NB4 (cell line): ENCODE results near the gene DIS3L2.
"Not testable (repeated sequence)": the region's sequence is repeated elsewhere in the genome, so short reads cannot be mapped to it uniquely, and the experiment has no call there.

Experiments
- DNase-seq: peaks from one replicate; pipeline ENCODE4 v3.0.0; 2010; ENCODE audit warnings: low read depth
- H3K4me3 ChIP-seq: one replicate; pipeline ENCODE4 v1.5.1; 2011; ENCODE audit warnings: mild to moderate bottlenecking, low read depth, low read length, moderate library complexity
- MYC ChIP-seq: IDR thresholded peaks from 2 replicates; pipeline ENCODE4 v1.6.1; 2011; ENCODE audit warnings: low read depth, low read length
- POLR2A ChIP-seq: IDR thresholded peaks from 2 replicates; pipeline ENCODE4 v1.6.1; 2011; ENCODE audit warnings: mild to moderate bottlenecking; ENCODE audit not compliant: insufficient read length; ENCODE audit errors: extremely low read depth
- TF ChIP-seq, protein P1 (sequence below): IDR thresholded peaks from one replicate; pipeline ENCODE4 v1.5.1; 2012; ENCODE audit warnings: low read depth, low read length
- TF ChIP-seq, protein P2 (sequence below): IDR thresholded peaks from 2 replicates; pipeline ENCODE4 v1.6.1; 2011; ENCODE audit warnings: low read depth, low read length

Gene DIS3L2

GRCh38 chr2:232382331-232383225 is 421.1 kb downstream of the DIS3L2 start:
- peak; percentile 38 for DNase-seq
- TF ChIP-seq, protein P1, sequence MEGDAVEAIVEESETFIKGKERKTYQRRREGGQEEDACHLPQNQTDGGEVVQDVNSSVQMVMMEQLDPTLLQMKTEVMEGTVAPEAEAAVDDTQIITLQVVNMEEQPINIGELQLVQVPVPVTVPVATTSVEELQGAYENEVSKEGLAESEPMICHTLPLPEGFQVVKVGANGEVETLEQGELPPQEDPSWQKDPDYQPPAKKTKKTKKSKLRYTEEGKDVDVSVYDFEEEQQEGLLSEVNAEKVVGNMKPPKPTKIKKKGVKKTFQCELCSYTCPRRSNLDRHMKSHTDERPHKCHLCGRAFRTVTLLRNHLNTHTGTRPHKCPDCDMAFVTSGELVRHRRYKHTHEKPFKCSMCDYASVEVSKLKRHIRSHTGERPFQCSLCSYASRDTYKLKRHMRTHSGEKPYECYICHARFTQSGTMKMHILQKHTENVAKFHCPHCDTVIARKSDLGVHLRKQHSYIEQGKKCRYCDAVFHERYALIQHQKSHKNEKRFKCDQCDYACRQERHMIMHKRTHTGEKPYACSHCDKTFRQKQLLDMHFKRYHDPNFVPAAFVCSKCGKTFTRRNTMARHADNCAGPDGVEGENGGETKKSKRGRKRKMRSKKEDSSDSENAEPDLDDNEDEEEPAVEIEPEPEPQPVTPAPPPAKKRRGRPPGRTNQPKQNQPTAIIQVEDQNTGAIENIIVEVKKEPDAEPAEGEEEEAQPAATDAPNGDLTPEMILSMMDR = no peak
- TF ChIP-seq POLR2A (no peak), MYC (no peak)
- TF ChIP-seq, protein P2, sequence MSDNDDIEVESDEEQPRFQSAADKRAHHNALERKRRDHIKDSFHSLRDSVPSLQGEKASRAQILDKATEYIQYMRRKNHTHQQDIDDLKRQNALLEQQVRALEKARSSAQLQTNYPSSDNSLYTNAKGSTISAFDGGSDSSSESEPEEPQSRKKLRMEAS = no peak
- no peak overlapping the region for H3K4me3 ChIP-seq

DNA sequence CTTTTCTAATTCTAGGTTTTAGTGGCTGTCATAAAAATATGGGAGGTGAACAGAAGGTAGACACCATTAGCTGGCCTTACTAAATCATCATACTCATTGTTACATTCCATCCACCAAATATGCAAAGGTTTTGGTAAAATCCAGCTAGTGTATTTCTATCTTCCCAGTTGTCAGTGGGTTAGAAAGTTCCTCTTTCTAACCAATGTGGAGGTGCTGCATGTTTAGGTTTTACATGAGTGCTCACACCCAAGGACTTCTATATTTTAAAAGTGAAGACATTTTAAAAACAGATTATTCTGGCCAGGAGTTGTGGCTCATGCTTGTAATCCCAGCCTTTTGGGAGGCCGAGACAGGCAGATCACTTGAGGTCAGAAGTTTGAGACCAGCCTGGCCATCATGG is 423.0 kb downstream of the DIS3L2 start:
- no peak overlapping the region for H3K4me3 ChIP-seq
- DNase-seq = no peak
- TF ChIP-seq MYC (no peak), POLR2A (no peak)

- H3K4me3 ChIP-seq = not testable (repeated sequence)
These were observed 423.5 kb downstream of the DIS3L2 start for GRCh38 chr2:232385058-232385457.

GRCh38 chr2:232385660-232386489 is 424.4 kb downstream of the DIS3L2 start:
- peak; percentile 24 for DNase-seq
- TF ChIP-seq MYC (no peak), POLR2A (no peak)
- TF ChIP-seq, protein P1 = no peak
- TF ChIP-seq, protein P2 = no peak
- no peak overlapping the region for H3K4me3 ChIP-seq

More at GRCh38 chr2:232385058-232385457, 423.5 kb downstream of the DIS3L2 start:
- not testable (repeated sequence) for DNase-seq

DNA sequence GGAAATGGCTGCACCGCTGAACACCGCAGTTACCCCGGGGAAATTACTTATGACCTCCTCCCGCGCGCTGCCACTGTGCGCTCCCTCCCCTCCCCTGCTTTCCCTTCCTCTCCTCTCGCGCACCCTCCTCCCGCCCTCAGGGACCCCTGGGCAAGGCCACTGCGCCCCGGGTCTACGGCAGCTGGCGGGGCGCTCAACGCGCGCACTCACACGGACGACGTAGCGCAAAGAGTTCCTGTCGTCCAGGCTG is 424.9 kb downstream of the DIS3L2 start:
- no peak overlapping the region for H3K4me3 ChIP-seq
- DNase-seq = no peak
- TF ChIP-seq POLR2A (no peak), MYC (no peak)
- TF ChIP-seq, protein P2 = no peak
- TF ChIP-seq, protein P1 = no peak
